ENCODE measurements around the gene ENTPD8. TPM values are rescaled to one million over a fixed set of nuclear protein-coding genes. Genes with fewer than 3 reads are reported as not detected.

Gene ENTPD8
- total and polyA plus RNA-seq, 2 experiments from 2014 or later, result 0.15 to 0.51 TPM

DNA sequence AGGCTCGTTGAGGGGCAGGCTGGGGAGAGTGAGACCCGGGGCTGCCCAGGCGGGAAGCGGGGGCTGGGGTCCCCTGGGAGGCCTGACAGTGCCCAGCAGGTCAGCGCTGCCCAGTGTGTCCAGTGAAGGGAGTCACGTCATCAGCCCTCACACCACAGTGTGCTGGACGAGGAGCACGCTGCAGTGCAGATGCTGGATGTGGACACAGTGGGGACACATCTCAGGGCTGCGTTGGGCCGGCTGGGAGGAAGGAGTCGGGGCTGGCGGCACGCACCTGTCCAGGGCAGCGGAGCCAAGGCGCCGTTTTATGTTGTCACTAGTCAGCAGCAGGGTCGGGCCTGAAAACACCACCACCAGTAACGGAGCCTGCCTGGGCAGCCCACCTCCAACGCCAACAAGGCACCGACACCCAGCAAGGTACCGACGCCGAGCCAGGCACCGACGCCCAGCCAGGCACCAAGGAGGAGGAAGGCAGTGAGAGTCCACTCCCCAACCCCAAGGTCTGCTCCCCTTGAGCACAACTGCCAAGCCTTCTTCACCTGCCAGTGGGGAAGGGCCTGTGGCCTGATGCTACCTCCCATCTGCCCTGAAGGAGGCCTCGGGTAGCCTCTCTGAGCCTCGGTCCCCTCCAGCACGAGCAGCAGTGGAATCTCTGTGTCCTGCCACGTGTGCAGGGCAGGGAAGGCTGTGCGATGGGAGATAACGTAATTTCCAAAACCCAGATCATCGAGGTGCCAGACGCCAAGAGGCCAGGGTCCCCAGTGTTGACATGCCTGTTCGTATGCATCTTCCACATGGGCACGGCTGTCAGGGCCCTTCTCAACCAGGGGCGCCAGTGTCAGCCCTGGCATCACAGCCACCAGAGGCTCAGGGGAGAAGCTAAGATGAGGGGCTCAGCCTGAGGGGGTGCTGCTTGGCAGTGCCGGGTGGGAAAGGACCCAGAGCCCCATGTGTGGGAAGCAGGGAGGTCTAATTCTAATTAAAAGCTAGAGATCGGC, 39.8 kb upstream of the ENTPD8 start:
- no peaks in the 10 kb centered on the region for H3K27me3 ChIP-seq
- H3K36me3 ChIP-seq, result no peaks in the 10 kb centered on the region
- H3K9me3 ChIP-seq (ENCODE audit: low read depth), result no peaks in the 10 kb centered on the region
- no peak overlapping the region for H3K4me3 ChIP-seq
- TF ChIP-seq, protein P1, sequence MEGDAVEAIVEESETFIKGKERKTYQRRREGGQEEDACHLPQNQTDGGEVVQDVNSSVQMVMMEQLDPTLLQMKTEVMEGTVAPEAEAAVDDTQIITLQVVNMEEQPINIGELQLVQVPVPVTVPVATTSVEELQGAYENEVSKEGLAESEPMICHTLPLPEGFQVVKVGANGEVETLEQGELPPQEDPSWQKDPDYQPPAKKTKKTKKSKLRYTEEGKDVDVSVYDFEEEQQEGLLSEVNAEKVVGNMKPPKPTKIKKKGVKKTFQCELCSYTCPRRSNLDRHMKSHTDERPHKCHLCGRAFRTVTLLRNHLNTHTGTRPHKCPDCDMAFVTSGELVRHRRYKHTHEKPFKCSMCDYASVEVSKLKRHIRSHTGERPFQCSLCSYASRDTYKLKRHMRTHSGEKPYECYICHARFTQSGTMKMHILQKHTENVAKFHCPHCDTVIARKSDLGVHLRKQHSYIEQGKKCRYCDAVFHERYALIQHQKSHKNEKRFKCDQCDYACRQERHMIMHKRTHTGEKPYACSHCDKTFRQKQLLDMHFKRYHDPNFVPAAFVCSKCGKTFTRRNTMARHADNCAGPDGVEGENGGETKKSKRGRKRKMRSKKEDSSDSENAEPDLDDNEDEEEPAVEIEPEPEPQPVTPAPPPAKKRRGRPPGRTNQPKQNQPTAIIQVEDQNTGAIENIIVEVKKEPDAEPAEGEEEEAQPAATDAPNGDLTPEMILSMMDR (IDR thresholded peaks at IDR 0.05; ENCODE audit: low read depth, low read length), result no peak
- DNase-seq (ENCODE audit: low read depth in 1 of 2, low spot score in 1 of 2), result no peak
- H3K27ac ChIP-seq, result no peak overlapping the region
- no peaks in the 10 kb centered on the region for H3K4me1 ChIP-seq (ENCODE audit: low read depth)

DNA sequence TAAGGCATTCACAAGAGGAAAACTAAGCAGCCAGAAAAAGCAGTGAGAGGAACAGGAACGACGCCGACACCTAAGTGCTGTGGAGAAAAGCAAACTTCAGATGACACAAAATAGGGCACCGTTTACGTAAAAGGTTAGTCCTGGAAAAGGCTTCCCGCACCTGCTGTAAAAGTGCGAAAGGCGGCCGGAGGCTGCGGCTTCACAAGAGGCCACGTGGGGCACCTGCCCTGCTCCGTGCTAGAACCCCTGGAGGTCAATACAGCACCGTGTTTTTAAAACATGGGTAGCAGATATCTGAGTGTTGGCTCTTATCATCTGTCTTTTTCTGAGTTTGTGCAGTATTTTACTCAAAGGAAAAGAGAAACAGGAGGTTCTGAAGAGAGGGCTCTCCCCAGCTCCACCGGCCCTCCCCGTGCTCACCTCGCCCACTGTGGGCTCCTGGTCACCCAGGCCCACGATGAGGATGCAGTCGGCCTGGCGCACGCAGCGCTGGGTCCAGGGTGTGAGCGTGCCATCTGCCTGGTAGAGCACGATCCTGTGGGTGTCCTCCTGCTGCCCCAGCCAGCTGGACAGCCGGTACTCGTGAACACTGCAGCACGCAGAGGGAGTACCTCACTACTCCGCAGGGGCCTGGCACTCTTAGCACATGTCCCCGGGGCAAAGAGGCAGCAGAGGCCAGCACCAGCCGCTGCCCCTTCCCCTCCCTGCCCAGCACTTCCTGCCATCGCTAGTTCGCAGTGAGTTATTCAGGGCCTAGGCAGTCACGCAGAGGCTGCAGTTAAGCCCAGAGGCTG, 38.9 kb upstream of the ENTPD8 start:
- no peaks in the 10 kb centered on the region for H3K4me1 ChIP-seq (ENCODE audit: low read depth)
- H3K4me3 ChIP-seq, result no peak overlapping the region

DNA sequence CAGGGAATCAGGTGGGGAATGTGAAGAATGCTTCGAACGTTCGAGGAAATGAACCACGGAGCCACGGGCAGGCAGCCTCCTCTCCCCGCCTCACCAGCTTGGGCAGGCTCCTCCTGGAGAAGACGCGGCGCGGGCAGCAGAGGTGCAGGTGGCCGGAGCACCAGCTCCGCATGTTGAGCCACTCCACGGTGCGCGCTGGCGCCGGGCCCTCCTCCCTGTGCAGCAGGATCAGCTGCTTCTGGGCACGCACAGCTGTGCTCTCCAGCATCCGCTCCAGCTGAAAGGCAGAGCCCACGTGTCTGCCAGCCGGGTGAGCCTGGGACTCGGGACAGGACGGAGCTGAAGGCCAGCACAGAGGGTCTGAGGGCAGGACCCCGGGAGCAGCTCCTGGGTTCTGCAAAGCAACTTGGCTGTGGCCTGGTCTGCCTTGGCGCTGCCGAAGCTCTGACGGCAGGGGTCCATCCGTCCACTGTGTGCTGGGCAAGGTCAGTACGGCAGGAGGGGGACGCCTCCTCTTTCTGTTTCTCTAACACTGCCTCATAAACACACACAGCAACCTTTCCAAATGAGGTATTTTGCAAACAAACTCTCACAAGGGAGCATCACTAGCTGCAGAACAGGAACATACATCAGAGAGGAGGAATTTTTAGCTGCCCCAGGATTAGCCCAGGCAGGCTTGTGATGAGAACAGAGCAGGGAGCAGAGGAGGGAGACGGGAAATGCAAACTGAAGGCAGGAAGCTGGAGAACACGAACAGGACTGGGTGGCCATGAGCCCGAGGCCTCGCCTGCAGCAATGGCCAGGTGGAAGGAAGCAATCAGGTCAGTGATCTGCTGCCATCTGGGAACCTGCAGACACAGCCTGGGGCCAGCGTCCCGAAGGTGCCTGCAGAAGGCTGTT, 38.1 kb upstream of the ENTPD8 start:
- TF ChIP-seq, protein P1 (IDR thresholded peaks at IDR 0.05; ENCODE audit: low read depth, low read length), result no peak
- H3K27ac ChIP-seq, result no peak overlapping the region

More for the DNA sequence above, 38.9 kb upstream of the ENTPD8 start:
- TF ChIP-seq, protein P1 (IDR thresholded peaks at IDR 0.05; ENCODE audit: low read depth, low read length), result no peak
- Histone ChIP-seq H3K27ac (no peak overlapping the region), H3K27me3 (no peaks in the 10 kb centered on the region), H3K9me3 (ENCODE audit: low read depth) (no peaks in the 10 kb centered on the region), H3K36me3 (no peaks in the 10 kb centered on the region)
- DNase-seq (ENCODE audit: low read depth in 1 of 2, low spot score in 1 of 2), result no peak

DNA sequence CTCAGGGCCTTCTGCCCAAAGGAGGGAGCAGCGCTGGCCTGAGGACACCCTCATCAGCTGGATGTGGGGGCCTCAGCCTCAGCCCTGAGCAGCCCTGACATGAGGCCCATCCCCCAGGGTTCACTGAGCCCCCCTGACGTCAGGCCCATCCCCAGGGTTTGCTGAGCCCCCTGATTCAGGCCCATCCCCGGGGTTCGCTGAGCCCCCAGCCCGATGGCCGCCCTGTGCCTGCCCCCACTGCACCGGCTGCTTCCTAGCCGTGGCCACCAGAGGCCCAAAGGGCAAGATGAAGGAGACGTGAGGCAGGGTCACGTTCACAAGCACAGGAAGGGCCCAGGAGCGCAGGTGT, 37.4 kb upstream of the ENTPD8 start:
- Histone ChIP-seq H3K4me1 (ENCODE audit: low read depth) (no peaks in the 10 kb centered on the region), H3K9me3 (ENCODE audit: low read depth) (no peaks in the 10 kb centered on the region), H3K4me3 (no peak overlapping the region), H3K27me3 (no peaks in the 10 kb centered on the region), H3K36me3 (no peaks in the 10 kb centered on the region), H3K27ac (no peak overlapping the region)
- DNase-seq (ENCODE audit: low read depth in 1 of 2, low spot score in 1 of 2), result no peak
- TF ChIP-seq, protein P1 (IDR thresholded peaks at IDR 0.05; ENCODE audit: low read depth, low read length), result no peak

More for the DNA sequence above, 38.1 kb upstream of the ENTPD8 start:
- H3K27me3 ChIP-seq, result no peaks in the 10 kb centered on the region
- no peaks in the 10 kb centered on the region for H3K36me3 ChIP-seq
- DNase-seq (ENCODE audit: low read depth in 1 of 2, low spot score in 1 of 2), result no peak
- no peaks in the 10 kb centered on the region for H3K9me3 ChIP-seq (ENCODE audit: low read depth)
- no peak overlapping the region for H3K4me3 ChIP-seq
- H3K4me1 ChIP-seq (ENCODE audit: low read depth), result no peaks in the 10 kb centered on the region

Data from cardiac muscle cell (in vitro differentiated cells and primary cell).